ENCODE results near the gene CYB5RL.

CYB5RL gene

GRCh38 chr1:54199765-54200518 lies at the start of gene CYB5RL, which contains the start of gene MRPL37:
TSS of gene CYB5RL (minus strand) at chr1:54200030. CDS start at chr1:54195616, 4,414 bp downstream.
TSS of gene MRPL37 (plus strand) at chr1:54200167. CDS start at chr1:54200244, 77 bp downstream.
- TF ChIP-seq CTCF (IDR thresholded peaks at IDR 0.05), result no peak

- no peak for TF ChIP-seq CTCF (IDR thresholded peaks at IDR 0.05)
These were observed 49.1 kb upstream of the CYB5RL start for GRCh38 chr1:54248966-54249365.

GRCh38 chr1:54247863-54248515 lies 48.2 kb upstream of the CYB5RL start:
- TF ChIP-seq CTCF (IDR thresholded peaks at IDR 0.05), result no peak

GRCh38 chr1:54246116-54246721 lies 46.4 kb upstream of the CYB5RL start:
- no peak for TF ChIP-seq CTCF (IDR thresholded peaks at IDR 0.05)

GRCh38 chr1:54245501-54245900 lies 45.7 kb upstream of the CYB5RL start:
- TF ChIP-seq CTCF (IDR thresholded peaks at IDR 0.05), result no peak

- TF ChIP-seq CTCF (IDR thresholded peaks at IDR 0.05), result no peak
These were observed 44.8 kb upstream of the CYB5RL start for GRCh38 chr1:54244655-54245054.

GRCh38 chr1:54243022-54243421 lies 43.2 kb upstream of the CYB5RL start:
- TF ChIP-seq CTCF (IDR thresholded peaks at IDR 0.05), result no peak
